IPS DF 6.9 (cell line): Measurements from ENCODE around the gene PDRG1.

Source experiments
- DNase-seq: peaks from one replicate; pipeline ENCODE4 v3.0.0-alpha.2; 2013; ENCODE audit warnings: low read depth, low spot score
- H3K27ac ChIP-seq: one replicate; pipeline ENCODE4 v1.5.1; 2013; ENCODE audit warnings: low read length, control low read depth
- H3K27me3 ChIP-seq: 2 replicates; pipeline ENCODE4 v1.6.1; 2013; ENCODE audit warnings: mild to moderate bottlenecking, low read length; ENCODE audit not compliant: control insufficient read depth, insufficient read depth
- H3K36me3 ChIP-seq: 2 replicates; pipeline ENCODE4 v1.6.1; 2013; ENCODE audit warnings: low read length; ENCODE audit not compliant: control insufficient read depth, insufficient read depth
- H3K4me1 ChIP-seq: 2 replicates; pipeline ENCODE4 v1.6.1; 2013; ENCODE audit warnings: low read length; ENCODE audit not compliant: control insufficient read depth, insufficient read depth
- H3K4me3 ChIP-seq: 2 replicates; pipeline ENCODE4 v1.5.1; 2013; ENCODE audit warnings: mild to moderate bottlenecking, low read length
- H3K9me3 ChIP-seq: 2 replicates; pipeline ENCODE4 v1.6.1; 2013; ENCODE audit warnings: low read length, inconsistent platforms; ENCODE audit not compliant: control insufficient read depth, insufficient read depth
- WGBS: extraction: QIAGEN DNeasy Blood & Tissue Kit; methylation state at CpG from one replicate; pipeline ENCODE4 v1.1.7; 2013; ENCODE audit warnings: mixed read lengths, missing lambda C conversion rate; ENCODE audit not compliant: insufficient read length, insufficient coverage; 5-methylcytosine and 5-hydroxymethylcytosine counted together

PDRG1 gene

DNA sequence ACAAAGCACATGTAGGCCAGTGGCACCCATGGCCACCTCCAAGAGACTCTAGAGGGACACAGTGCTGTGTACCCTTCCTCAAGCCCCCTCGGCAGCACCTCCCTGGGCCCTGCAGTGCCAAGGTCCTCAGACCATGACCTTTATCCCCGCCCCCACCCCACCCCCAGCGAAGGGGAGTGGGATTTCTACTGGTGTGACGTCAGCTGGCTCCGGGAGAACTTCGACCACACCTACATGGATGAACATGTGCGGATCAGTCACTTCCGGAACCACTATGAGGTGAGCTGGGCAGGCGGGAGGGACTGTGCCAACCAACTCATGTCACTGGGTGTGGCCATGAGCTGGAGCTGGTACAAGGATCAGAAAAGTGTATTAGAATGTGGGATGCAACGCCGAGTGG is 43.4 kb downstream of the PDRG1 start:
- Histone ChIP-seq H3K4me3 (no peak overlapping the region), H3K4me1 (peaks cover 10% of the 10 kb centered on the region), H3K9me3 (no peaks in the 10 kb centered on the region), H3K27ac (no peak overlapping the region), H3K27me3 (no peaks in the 10 kb centered on the region), H3K36me3 (no peaks in the 10 kb centered on the region)
- DNase-seq, result no peak
- WGBS, result no CpG with 5 or more reads among the region's 11 CpGs

DNA sequence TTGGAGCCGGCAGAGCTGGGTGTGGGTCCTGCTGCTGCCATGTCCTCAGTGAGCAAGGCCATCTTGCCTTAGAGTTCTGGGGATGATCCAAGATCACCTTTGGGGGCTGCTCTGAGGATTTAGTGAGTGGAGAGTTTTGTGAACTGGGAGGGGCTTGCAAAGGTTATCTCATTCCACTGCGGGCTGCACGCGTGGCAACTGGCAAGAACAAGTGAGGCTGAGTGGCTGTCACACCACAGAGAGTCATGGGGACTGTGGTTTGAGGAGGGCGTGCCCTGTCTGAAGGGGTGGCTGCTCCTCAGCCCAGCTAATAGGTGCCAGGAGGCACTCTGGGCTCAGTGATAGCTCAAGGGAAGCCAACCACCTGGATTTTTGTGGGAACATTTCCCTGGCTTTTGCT is 43.8 kb downstream of the PDRG1 start:
- Histone ChIP-seq H3K27me3 (no peaks in the 10 kb centered on the region), H3K27ac (no peak overlapping the region), H3K36me3 (no peaks in the 10 kb centered on the region), H3K9me3 (no peaks in the 10 kb centered on the region), H3K4me1 (peaks cover 10% of the 10 kb centered on the region), H3K4me3 (no peak overlapping the region)
- no peak for DNase-seq
- WGBS, result no CpG with 5 or more reads among the region's 5 CpGs

DNA sequence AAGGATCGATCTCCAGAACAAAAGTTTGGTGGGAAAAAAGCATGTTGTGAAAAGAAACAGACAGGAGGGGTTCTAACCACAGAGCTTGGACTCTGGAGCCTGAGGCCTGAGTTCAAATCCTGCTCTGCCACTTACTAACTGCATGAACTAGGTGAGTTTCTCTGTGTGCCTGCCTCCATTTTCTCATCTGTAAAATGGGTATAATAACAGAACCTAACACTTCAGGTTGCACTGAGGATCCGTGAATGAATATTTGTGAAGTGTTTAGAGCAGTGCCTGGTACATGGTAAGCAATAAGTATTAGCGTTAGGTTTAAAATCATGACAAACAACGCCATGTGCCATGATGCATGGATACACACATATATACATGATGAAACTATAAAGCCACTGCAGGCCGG is 44.8 kb downstream of the PDRG1 start:
- no peak overlapping the region for H3K4me3 ChIP-seq
- H3K27ac ChIP-seq, result no peak overlapping the region
- H3K4me1 ChIP-seq, result peaks cover 9% of the 10 kb centered on the region
- no peaks in the 10 kb centered on the region for H3K27me3 ChIP-seq
- H3K9me3 ChIP-seq, result no peaks in the 10 kb centered on the region
- WGBS, result no CpG with 5 or more reads among the region's 5 CpGs
- H3K36me3 ChIP-seq, result no peaks in the 10 kb centered on the region
- no peak for DNase-seq

DNA sequence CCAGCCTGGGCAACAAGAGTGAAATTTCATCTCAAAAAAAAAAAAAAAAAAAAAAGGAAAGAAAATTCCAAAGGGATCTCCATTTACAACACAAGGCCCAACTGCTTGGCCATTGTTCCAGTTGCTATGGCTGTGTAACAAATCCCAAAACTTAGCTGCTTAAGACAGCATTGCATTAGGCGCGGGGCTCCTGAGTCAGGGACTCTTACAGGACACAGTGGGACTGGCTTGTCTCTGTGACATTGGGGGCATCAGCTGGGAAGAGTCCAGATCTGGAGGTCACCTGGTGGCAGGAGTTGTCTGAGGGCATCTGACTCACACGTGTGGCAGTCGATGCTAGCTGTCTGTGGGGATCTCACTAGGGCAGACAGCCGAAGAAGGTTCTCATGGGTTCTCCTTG is 45.8 kb downstream of the PDRG1 start:
- Histone ChIP-seq H3K4me3 (no peak overlapping the region), H3K36me3 (no peaks in the 10 kb centered on the region), H3K27ac (no peak overlapping the region), H3K4me1 (peaks cover 3% of the 10 kb centered on the region; the same call in 1 of the 2 replicates), H3K27me3 (no peaks in the 10 kb centered on the region), H3K9me3 (no peaks in the 10 kb centered on the region)
- no CpG with 5 or more reads among the region's 5 CpGs for WGBS
- DNase-seq, result no peak

DNA sequence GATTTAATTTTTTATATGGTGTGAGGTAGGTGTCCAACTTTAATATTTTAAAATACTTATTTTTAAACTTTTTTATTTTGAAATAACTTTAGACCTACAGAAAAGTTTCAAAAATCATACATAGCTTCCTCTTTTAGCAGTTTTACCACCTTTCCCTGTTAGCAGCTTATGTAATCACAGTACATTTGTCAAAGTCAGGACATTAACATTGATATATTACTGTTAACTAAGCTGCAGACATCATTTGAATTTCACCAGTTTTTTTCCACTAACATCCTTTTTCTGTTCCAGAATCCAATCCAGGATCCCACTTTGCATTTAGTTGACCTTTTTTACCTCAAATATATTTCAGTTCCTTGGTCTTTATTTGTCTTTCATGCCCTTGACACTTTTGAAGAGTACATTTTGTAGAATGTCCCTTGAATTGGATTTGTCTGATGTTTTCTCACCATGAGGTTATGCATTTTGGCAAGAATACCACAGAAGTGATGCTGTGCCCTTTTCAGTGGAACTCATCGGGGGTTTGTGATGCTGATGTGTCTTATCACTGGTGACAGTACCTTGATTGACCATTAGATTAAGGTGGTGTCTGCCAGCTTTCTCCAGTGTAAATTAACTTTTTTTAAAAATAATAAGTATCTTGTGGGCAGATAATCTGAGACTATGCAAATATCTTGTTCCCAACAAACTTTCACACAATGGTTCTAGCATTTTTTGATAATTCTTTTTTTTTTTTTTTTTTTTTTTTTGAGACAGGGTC is 48.0 kb downstream of the PDRG1 start:
- no peak for DNase-seq
- no peaks in the 10 kb centered on the region for H3K9me3 ChIP-seq
- no peak overlapping the region for H3K27ac ChIP-seq
- WGBS, result no CpG with 5 or more reads among the region's 1 CpG
- H3K27me3 ChIP-seq, result no peaks in the 10 kb centered on the region
- no peak overlapping the region for H3K4me3 ChIP-seq
- H3K36me3 ChIP-seq, result no peaks in the 10 kb centered on the region
- peaks cover 3% of the 10 kb centered on the region; the same call in 1 of the 2 replicates for H3K4me1 ChIP-seq

DNA sequence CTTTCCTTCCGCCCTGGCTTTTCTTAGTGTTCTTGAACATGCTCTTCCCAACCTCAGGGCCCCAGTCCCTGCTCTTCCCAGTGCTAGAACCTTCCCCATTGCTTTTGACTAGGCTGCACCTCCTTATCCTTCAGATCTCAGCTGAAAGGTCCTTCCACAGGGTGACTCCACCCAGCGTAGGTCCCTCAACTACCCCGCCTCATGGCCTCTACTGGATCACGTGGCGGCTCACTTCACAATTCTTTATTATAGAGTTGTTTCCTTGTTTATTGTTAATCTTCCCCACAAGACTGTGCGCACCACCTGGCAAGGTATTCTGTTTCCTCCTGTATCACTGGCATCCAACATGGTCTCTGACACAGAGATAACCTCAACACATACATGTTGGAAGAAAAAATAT is 50.2 kb downstream of the PDRG1 start:
- Histone ChIP-seq H3K27me3 (no peaks in the 10 kb centered on the region), H3K36me3 (no peaks in the 10 kb centered on the region), H3K4me1 (0 out of 2 replicates have a peak, but pooled peaks cover 2% of the 10 kb centered on the region), H3K27ac (no peak overlapping the region), H3K4me3 (no peak overlapping the region), H3K9me3 (no peaks in the 10 kb centered on the region)
- DNase-seq, result no peak
- WGBS, result no CpG with 5 or more reads among the region's 6 CpGs

DNA sequence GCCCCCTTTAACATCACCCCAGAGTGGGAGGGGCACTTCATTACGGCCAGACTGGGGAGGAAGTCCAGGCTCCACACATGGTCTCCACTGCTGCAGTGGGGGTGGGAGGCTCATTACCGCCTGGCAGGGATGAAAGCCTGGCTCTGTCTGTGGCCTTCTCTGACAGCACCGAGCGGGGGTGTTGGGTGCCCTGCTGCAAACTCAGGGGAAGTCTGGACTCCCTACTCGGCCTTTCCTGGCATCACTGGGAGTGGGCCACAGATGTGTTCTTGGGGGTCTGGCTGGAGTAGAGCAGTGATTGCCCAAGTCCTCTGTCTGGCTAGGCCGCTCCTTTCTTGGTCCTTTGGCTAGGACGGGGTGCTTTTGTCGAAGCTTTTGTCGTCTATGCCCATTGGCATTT is 54.3 kb downstream of the PDRG1 start:
- no peaks in the 10 kb centered on the region for H3K27me3 ChIP-seq
- no peaks in the 10 kb centered on the region for H3K4me1 ChIP-seq
- no peak overlapping the region for H3K4me3 ChIP-seq
- no peak for DNase-seq
- H3K27ac ChIP-seq, result no peak overlapping the region
- H3K9me3 ChIP-seq, result no peaks in the 10 kb centered on the region
- no peaks in the 10 kb centered on the region for H3K36me3 ChIP-seq
- WGBS, result no CpG with 5 or more reads among the region's 9 CpGs

DNA sequence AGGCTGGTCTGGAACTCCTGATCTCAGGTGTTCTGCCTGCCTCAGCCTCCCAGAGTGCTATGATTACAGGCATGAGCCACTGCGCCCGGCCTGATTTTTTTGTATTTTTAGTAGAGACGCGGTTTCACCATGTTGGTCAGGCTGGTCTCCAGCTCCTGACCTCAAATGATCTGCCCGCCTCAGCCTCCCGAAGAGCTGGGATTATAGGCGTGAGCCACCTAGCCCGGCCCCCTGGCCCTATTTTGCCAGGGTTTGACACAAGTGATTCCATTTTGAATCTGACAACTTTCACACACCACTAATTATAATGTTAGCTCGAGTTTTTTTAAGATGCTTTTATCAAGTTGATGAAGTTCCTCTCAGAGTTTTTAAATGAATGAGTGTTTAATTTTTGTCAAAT is 55.8 kb downstream of the PDRG1 start:
- H3K27me3 ChIP-seq, result no peaks in the 10 kb centered on the region
- no peak overlapping the region for H3K27ac ChIP-seq
- no peak overlapping the region for H3K4me3 ChIP-seq
- WGBS, result no CpG with 5 or more reads among the region's 9 CpGs
- H3K9me3 ChIP-seq, result no peaks in the 10 kb centered on the region
- H3K4me1 ChIP-seq, result no peaks in the 10 kb centered on the region
- no peaks in the 10 kb centered on the region for H3K36me3 ChIP-seq
- no peak for DNase-seq

DNA sequence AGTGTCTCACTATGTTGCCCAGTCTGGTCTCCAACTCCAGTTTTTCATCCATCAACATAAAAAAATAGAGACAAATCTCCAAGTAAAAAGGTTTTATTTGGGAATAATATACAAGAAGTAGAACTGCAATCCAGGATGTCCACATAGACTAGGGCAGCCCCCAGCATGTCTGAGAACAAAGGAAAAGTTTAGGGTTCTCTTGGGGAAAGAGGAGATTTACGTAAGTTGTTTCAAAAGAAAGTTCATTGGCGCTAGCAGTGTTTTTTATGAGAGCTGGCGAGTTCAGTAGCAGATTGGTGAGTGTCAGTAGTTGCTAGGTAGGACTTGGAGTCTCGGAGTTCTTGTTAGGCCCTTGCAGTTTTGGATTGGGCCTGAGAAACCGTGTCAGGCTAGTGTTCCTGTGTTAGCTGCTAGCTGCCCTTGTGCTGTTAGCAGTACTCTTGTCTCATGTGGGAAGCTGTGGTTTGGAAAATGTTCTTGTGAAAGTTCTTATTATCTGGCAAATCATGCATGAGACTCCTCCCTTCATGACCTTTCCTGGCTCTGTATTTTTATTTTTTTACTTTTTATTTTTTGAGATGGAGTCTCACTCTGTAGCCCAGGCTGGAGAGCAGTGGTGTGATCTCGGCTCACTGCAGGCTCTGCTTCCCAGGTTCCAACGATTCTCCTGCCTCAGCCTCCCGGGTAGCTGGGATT is 56.7 kb downstream of the PDRG1 start:
- H3K27me3 ChIP-seq, result no peaks in the 10 kb centered on the region
- H3K27ac ChIP-seq, result no peak overlapping the region
- no peak overlapping the region for H3K4me3 ChIP-seq
- WGBS, result no CpG with 5 or more reads among the region's 8 CpGs
- no peak for DNase-seq
- H3K36me3 ChIP-seq, result no peaks in the 10 kb centered on the region
- no peaks in the 10 kb centered on the region for H3K9me3 ChIP-seq
- no peaks in the 10 kb centered on the region for H3K4me1 ChIP-seq
